SK-N-SH (cell line): ENCODE measurements around the gene VAPB.

ENCODE experiments used
- CHD2 ChIP-seq: fragments of 150-350 bp; IDR thresholded peaks from 2 replicates; pipeline ENCODE4 v1.6.1; 2018; ENCODE audit warnings: low read length; ENCODE audit not compliant: partially characterized antibody
- CTCF ChIP-seq: fragments of 200-600 bp; sonication (generic); IDR thresholded peaks from 2 replicates; pipeline ENCODE4 v1.6.1; 2017; ENCODE audit warnings: antibody characterized with exemption, mild to moderate bottlenecking, moderate library complexity
- EZH2phosphoT487 ChIP-seq: fragments of 200-600 bp; sonication (generic); IDR thresholded peaks from 2 replicates; pipeline ENCODE4 v1.6.1; 2017; ENCODE audit warnings: low read depth, mixed run types, mild to moderate bottlenecking, antibody characterized with exemption, moderate library complexity, borderline replicate concordance
- RFX5 ChIP-seq: IDR thresholded peaks from 2 replicates; pipeline ENCODE4 v1.6.1; 2012; ENCODE audit warnings: mild to moderate bottlenecking, improper control_type of control experiment, low read length
- USF2 ChIP-seq: fragments of 150-350 bp; IDR thresholded peaks from 2 replicates; pipeline ENCODE4 v1.6.1; 2017; ENCODE audit warnings: antibody characterized with exemption, low read length, low read depth, borderline replicate concordance

- TF ChIP-seq EZH2phosphoT487 = no peak
- TF ChIP-seq USF2 = no peak
- TF ChIP-seq CTCF = no peak
- TF ChIP-seq RFX5 = no peak
- no peak for TF ChIP-seq CHD2
Observed at GRCh38 chr20:58366866-58367265, 22.2 kb upstream of the VAPB start.
